NT2/D1 (cell line): ENCODE results near the gene AIF1L.

Experiments
- DNase-seq: peaks from one replicate; pipeline ENCODE4 v3.0.0-alpha.2; 2011; ENCODE audit warnings: low read depth, low spot score
- H3K27me3 ChIP-seq: 2 replicates; pipeline ENCODE4 v1.6.0; 2011; ENCODE audit warnings: mild to moderate bottlenecking; ENCODE audit not compliant: insufficient read length, insufficient read depth
- H3K36me3 ChIP-seq: 2 replicates; pipeline ENCODE4 v1.6.1; 2011; ENCODE audit warnings: mild to moderate bottlenecking, low read length, mixed read lengths; ENCODE audit not compliant: insufficient read depth, insufficient read length
- H3K4me1 ChIP-seq: 2 replicates; pipeline ENCODE4 v1.5.1; 2011; ENCODE audit not compliant: insufficient read depth, insufficient read length
- H3K4me3 ChIP-seq: 2 replicates; pipeline ENCODE4 v1.5.1; 2011; ENCODE audit warnings: low read depth; ENCODE audit not compliant: insufficient read length
- H3K9ac ChIP-seq: 2 replicates; pipeline ENCODE4 v1.6.0; 2011; ENCODE audit warnings: low read depth; ENCODE audit not compliant: insufficient read length
- H3K9me3 ChIP-seq: 2 replicates; pipeline ENCODE4 v1.5.1; 2011; ENCODE audit warnings: mild to moderate bottlenecking, low read length; ENCODE audit not compliant: insufficient read depth
- SUZ12 ChIP-seq: IDR thresholded peaks from 2 replicates; pipeline ENCODE4 v1.6.1; 2011; ENCODE audit not compliant: insufficient read length, insufficient read depth; ENCODE audit errors: extremely low read depth
- YY1 ChIP-seq: IDR thresholded peaks from 2 replicates; pipeline ENCODE4 v1.6.1; 2011; ENCODE audit not compliant: insufficient read length, insufficient read depth
- ZNF274 ChIP-seq: IDR thresholded peaks from 2 replicates; pipeline ENCODE4 v1.6.1; 2011; ENCODE audit warnings: mild to moderate bottlenecking, low read depth, low read length

AIF1L gene

DNA sequence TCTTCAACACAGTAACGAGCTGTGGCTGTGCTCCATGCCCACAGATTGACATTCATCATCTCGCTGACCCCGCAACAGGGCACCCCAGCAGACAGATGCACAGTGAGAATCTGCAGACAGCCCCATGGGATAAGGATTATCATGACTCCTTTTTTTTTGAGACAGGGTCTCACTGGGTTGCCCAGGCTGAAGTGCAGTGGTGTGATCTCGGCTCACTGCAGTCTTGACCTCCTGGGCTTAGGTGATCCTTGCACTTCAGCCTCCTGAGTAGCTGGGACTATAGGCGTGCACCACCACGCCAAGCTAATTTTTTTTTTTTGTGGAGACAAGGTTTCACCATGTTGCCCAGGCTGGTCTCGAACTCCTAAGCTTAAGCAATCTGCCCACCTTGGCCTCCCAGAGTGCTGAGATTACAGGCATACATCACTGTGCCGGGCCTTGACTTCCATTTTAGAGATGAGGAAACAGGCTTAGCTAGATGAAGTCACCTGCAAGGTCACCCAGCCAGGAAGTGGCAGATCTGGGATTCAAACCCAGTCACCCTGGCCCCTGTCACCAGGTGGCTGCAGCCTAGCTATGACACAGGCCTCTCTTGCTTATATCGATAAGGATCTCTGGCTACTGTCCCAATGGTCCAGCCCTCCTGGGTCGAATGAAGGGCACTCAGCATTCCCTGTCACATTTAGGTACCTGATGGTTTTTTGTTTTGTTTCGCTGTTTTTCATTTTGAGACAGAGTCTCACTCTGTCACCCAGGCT, 5.1 kb downstream of the AIF1L start:
- DNase-seq: no peak
- Histone ChIP-seq H3K9me3 (no peaks in the 10 kb centered on the region), H3K36me3 (peaks cover 62% of the 10 kb centered on the region), H3K4me1 (peaks cover 43% of the 10 kb centered on the region), H3K27me3 (no peaks in the 10 kb centered on the region), H3K9ac (peak overlapping the region; percentile 36), H3K4me3 (no peak overlapping the region)
- TF ChIP-seq YY1 (no peak), SUZ12 (no peak), ZNF274 (no peak)

- H3K27me3 ChIP-seq: no peaks in the 10 kb centered on the region
- no peak for TF ChIP-seq YY1
- TF ChIP-seq SUZ12: no peak
- no peak for TF ChIP-seq ZNF274
- peak overlapping the region; percentile 65 for H3K9ac ChIP-seq
- H3K36me3 ChIP-seq: peaks cover 75% of the 10 kb centered on the region
- no peak for DNase-seq
- no peak overlapping the region for H3K4me3 ChIP-seq
- peaks cover 38% of the 10 kb centered on the region for H3K4me1 ChIP-seq
- no peaks in the 10 kb centered on the region for H3K9me3 ChIP-seq
These were observed 6.7 kb downstream of the AIF1L start for GRCh38 chr9:131103024-131103423.

DNA sequence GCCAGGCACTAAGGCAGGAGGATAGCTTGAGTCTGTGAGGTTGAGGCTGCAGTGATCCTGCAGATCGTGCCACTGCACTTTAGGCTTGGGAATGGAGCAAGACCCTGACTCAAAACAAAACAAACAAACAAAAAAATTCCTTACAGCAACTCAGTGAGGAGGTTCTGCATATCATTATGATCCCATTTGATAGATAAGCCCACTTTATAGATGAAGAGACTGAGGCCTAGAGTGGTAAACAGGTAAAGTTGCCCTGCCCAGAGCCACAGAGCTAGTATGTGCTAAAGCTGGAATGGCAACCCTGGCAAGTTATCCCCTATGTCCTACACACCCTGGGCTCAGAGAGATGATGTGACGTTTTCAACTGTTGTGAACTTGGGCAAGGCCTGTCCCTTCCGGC, 7.2 kb downstream of the AIF1L start:
- Histone ChIP-seq H3K9ac (no peak overlapping the region), H3K27me3 (no peaks in the 10 kb centered on the region), H3K36me3 (peaks cover 76% of the 10 kb centered on the region)

DNA sequence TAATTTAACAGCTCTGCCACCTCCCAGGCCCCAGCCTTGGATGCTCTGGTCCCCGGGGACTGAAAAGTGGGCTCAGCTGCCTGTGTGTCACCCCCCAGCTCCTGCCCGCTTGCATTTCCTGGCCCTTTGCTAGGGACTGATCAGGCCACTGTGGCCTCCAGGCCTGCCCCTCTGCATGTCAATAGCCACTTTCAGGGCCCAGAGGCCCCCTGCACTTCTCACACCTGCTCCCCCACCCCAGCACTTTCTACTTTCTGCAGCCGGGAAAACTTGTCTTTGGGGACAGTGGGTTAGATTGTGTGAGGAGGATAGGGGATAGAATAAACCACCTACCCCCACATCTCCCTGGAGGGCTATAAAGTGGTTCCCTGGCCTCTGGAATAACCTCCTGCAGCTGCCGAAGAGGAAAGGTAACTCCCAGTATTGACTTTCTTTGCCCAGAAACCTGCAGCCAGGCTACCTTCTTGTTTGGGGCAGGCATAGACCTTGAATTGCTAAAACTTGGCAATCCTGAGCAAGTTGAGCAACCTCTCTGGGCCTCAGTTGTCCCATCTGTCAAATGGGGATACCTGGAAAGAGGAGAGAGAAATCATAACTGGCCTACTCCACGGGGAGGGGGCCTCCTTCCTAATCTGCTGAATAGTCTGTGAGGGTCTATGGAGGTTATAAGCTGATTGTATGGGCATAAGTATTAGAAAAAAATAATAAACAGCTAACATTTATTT, 7.8 kb downstream of the AIF1L start:
- H3K9me3 ChIP-seq: no peaks in the 10 kb centered on the region
- H3K4me3 ChIP-seq: no peak overlapping the region
- DNase-seq: no peak
- peaks cover 28% of the 10 kb centered on the region for H3K4me1 ChIP-seq
- peaks cover 73% of the 10 kb centered on the region for H3K36me3 ChIP-seq
- H3K27me3 ChIP-seq: no peaks in the 10 kb centered on the region
- no peak for TF ChIP-seq SUZ12
- TF ChIP-seq YY1: no peak
- TF ChIP-seq ZNF274: no peak
- H3K9ac ChIP-seq: no peak overlapping the region

More for the DNA sequence above, 7.2 kb downstream of the AIF1L start:
- DNase-seq: no peak
- Histone ChIP-seq H3K9me3 (no peaks in the 10 kb centered on the region), H3K4me3 (no peak overlapping the region), H3K4me1 (peaks cover 35% of the 10 kb centered on the region)
- no peak for TF ChIP-seq ZNF274
- no peak for TF ChIP-seq SUZ12

- Histone ChIP-seq H3K4me3 (no peak overlapping the region), H3K9me3 (no peaks in the 10 kb centered on the region), H3K9ac (no peak overlapping the region), H3K36me3 (peaks cover 68% of the 10 kb centered on the region), H3K27me3 (no peaks in the 10 kb centered on the region), H3K4me1 (peaks cover 18% of the 10 kb centered on the region)
- no peak for TF ChIP-seq SUZ12
- no peak for TF ChIP-seq ZNF274
- TF ChIP-seq YY1: no peak
- no peak for DNase-seq
These were observed 9.6 kb downstream of the AIF1L start for GRCh38 chr9:131105952-131106351.

GRCh38 chr9:131107760-131108159, 11.4 kb downstream of the AIF1L start:
- DNase-seq: no peak
- no peaks in the 10 kb centered on the region for H3K27me3 ChIP-seq
- H3K36me3 ChIP-seq: peaks cover 58% of the 10 kb centered on the region
- TF ChIP-seq YY1 (no peak), ZNF274 (no peak), SUZ12 (no peak)
- H3K4me3 ChIP-seq: no peak overlapping the region
- H3K9me3 ChIP-seq: no peaks in the 10 kb centered on the region
- peaks cover 28% of the 10 kb centered on the region for H3K4me1 ChIP-seq
- no peak overlapping the region for H3K9ac ChIP-seq

GRCh38 chr9:131111186-131111853, 15.0 kb downstream of the AIF1L start:
- Histone ChIP-seq H3K9me3 (no peaks in the 10 kb centered on the region), H3K27me3 (no peaks in the 10 kb centered on the region), H3K4me1 (peaks cover 19% of the 10 kb centered on the region), H3K36me3 (peaks cover 41% of the 10 kb centered on the region), H3K9ac (peak overlapping the region; percentile 82), H3K4me3 (peak overlapping the region; percentile 4)
- DNase-seq: no peak
- TF ChIP-seq YY1: no peak
- TF ChIP-seq SUZ12: no peak
- no peak for TF ChIP-seq ZNF274
